NCI-H446 treated with DMSO at 0.1 percent for 48 hours (cell line): ENCODE data around the gene ARTN.

ENCODE experiments used
- DNase-seq: peaks from one replicate; lab custom pipeline; 2025; lab: John Stamatoyannopoulos, UW

ARTN gene

GRCh38 chr1:43924516-43924915 lies 9.1 kb upstream of the ARTN start:
- no peak for DNase-seq

- no peak for DNase-seq
Observed at GRCh38 chr1:43925846-43926245, 7.8 kb upstream of the ARTN start.

- DNase-seq: no peak
Observed at GRCh38 chr1:43930168-43930948, 3.2 kb upstream of the ARTN start.

GRCh38 chr1:43930949-43931275 lies 2.7 kb upstream of the ARTN start:
- no peak for DNase-seq

- DNase-seq: no peak
Observed at GRCh38 chr1:43931711-43932660, 1.6 kb upstream of the ARTN start.

- DNase-seq: no peak
Observed at GRCh38 chr1:43932786-43933385, 715 bp upstream of the ARTN start.

GRCh38 chr1:43934101-43934985 lies 742 bp downstream of the ARTN start:
- peak; percentile 11 for DNase-seq

- no peak for DNase-seq
Observed at GRCh38 chr1:43934986-43935324, 1.4 kb downstream of the ARTN start.

- DNase-seq: no peak
Observed at GRCh38 chr1:43935711-43936427, 2.3 kb downstream of the ARTN start.

GRCh38 chr1:43936431-43937151 lies 3.0 kb downstream of the ARTN start:
- no peak for DNase-seq

- no peak for DNase-seq
Observed at GRCh38 chr1:43937179-43937865, 3.7 kb downstream of the ARTN start.

- DNase-seq: no peak
Observed at GRCh38 chr1:43938383-43938782, 4.8 kb downstream of the ARTN start.

- no peak for DNase-seq
Observed at GRCh38 chr1:43938892-43939587, 5.4 kb downstream of the ARTN start.

GRCh38 chr1:43942411-43942810 lies 8.8 kb downstream of the ARTN start:
- no peak for DNase-seq

- no peak for DNase-seq
Observed at GRCh38 chr1:43944860-43945259, 11.3 kb downstream of the ARTN start.

GRCh38 chr1:43945674-43946235 lies 12.2 kb downstream of the ARTN start:
- no peak for DNase-seq

- peak; percentile 93 for DNase-seq
Observed at GRCh38 chr1:43946236-43947060, 12.8 kb downstream of the ARTN start, which contains the start of gene IPO13. IPO13 (plus strand) TSS chr1:43946950; CDS start chr1:43947601, 651 bp downstream.
